ENCODE results near the gene HSPA5.

GRCh38 chr9:125233678-125234077 is 7.5 kb downstream of the HSPA5 start:
- TF ChIP-seq CTCF (IDR thresholded peaks at IDR 0.05 in 2 of 3, conservative IDR thresholded peaks at IDR 0.05 in 1 of 3; ENCODE audit: borderline replicate concordance in 1 of 3, insufficient read depth in 1 of 3, low read depth in 2 of 3, low read length in 2 of 3), result no peak
- TF ChIP-seq POLR2A (IDR thresholded peaks at IDR 0.05; ENCODE audit: borderline replicate concordance, extremely low read depth, insufficient read depth, insufficient read length), result no peak
